Measurements from ENCODE around the gene IRS2. TPM values are rescaled to one million over a fixed set of nuclear protein-coding genes. Genes with fewer than 3 reads are reported as not detected.
"Not testable (repeated sequence)": the region's sequence is repeated elsewhere in the genome, so short reads cannot be mapped to it uniquely, and the experiment has no call there.

The IRS2 gene
- total RNA-seq, 1 experiment from 2014 or later: 9.2 TPM

DNA sequence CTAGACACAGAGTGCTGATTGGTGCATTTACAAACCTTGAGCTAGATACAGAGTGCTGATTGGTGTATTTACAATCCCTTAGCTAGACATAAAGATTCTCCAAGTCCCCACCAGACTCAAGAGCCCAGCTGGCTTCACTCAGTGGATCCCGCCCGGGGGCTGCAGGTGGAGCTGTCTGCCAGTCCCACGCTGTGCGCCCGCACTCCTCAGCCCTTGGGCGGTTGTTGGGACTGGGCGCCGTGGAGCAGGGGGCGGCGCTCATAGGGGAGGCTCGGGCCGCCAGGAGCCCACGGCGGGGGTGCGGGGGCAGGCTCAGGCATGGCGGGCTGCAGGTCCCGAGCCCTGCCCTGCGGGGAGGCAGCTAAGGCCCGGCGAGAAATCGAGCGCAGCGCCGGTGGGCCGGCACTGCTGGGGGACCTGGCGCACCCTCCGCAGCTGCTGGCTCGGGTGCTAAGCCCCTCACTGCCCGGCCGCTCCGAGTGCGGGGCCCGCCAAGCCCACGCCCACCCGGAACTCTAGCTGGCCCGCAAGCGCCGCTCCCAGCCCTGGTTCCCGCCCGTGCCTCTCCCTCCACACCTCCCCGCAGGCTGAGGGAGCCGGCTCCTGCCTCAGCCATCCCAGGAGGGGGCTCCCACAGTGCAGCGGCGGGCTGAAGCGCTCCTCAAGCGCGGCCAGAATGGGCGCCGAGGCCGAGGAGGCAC lies 53.8 kb downstream of the IRS2 start:
- H3K4me3 ChIP-seq (replicated peaks in 1 of 2; ENCODE audit: low read depth in 1 of 2, low read length in 2 of 2); DNase-seq (ENCODE audit: low read depth, low spot score); intact Hi-C loops (cut with micrococcal nuclease); RAD21 ChIA-PET (ENCODE audit: low non-redundant PET in 1 of 2, low total read pairs in 2 of 2, uncharacterized antibody in 2 of 2, unreplicated experiment in 2 of 2); H3K4me1 ChIP-seq (ENCODE audit: control insufficient read depth in 1 of 2, insufficient read depth in 2 of 2, low read length in 2 of 2); H3K79me2 ChIP-seq (ENCODE audit: insufficient read depth, low read length); H3K27ac ChIP-seq (ENCODE audit: low read depth, low read length); H3K9me3 ChIP-seq (ENCODE audit: control insufficient read depth in 1 of 2, insufficient read depth in 1 of 2, low read depth in 1 of 2, low read length in 2 of 2); H2AFZ ChIP-seq (ENCODE audit: low read depth, low read length, poor library complexity, severe bottlenecking); POLR2A ChIA-PET; CTCF ChIA-PET; BruUV-seq (replicated peaks); H3K9ac ChIP-seq (ENCODE audit: low read length); H3K4me2 ChIP-seq (ENCODE audit: low read length); H3K36me3 ChIP-seq (ENCODE audit: control insufficient read depth in 1 of 2, insufficient read depth in 2 of 2, low read length in 2 of 2); H4K20me1 ChIP-seq (ENCODE audit: insufficient read depth); H3K27me3 ChIP-seq (ENCODE audit: insufficient read depth, low read length); ATAC-seq; H3K9me2 ChIP-seq (ENCODE audit: insufficient read depth): not testable (repeated sequence)

DNA sequence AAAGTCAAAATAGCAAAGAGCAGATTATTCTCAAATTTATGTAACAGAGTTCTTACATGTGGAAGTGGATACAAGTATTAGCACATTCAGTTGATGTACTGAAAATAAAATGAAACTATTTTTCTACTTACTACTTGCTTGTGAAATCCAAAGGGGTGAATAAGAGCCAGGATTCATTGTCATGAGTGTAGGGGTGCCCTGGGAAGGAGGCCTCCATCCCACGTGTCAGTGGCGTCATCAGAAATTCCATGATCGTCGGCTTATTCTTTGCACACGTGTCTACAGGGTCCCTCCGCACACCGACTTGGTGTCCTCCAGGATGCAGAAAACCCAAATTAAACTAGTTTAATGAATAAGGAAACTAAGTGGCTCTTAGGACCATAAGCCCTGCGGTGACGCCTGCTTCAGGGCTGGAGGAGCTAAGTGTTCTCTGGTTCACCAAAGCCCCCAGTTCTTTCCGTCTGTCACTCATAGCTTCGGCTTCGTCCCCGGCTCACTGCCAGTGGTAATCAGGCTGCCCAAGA lies 55.5 kb downstream of the IRS2 start:
- Histone ChIP-seq H3K36me3 (ENCODE audit: control insufficient read depth in 1 of 2, insufficient read depth in 2 of 2, low read length in 2 of 2) (no peaks in the 10 kb centered on the region), H3K4me2 (ENCODE audit: low read length) (no peak overlapping the region), H2AFZ (ENCODE audit: low read depth, low read length, poor library complexity, severe bottlenecking) (no peak overlapping the region), H3K9me3 (ENCODE audit: control insufficient read depth in 1 of 2, insufficient read depth in 1 of 2, low read depth in 1 of 2, low read length in 2 of 2) (no peaks in the 10 kb centered on the region), H3K9me2 (ENCODE audit: insufficient read depth) (no peaks in the 10 kb centered on the region), H3K4me3 (replicated peaks in 1 of 2; ENCODE audit: low read depth in 1 of 2, low read length in 2 of 2) (no peak overlapping the region), H3K4me1 (ENCODE audit: control insufficient read depth in 1 of 2, insufficient read depth in 2 of 2, low read length in 2 of 2) (no peaks in the 10 kb centered on the region), H3K9ac (ENCODE audit: low read length) (no peak overlapping the region), H3K27me3 (ENCODE audit: insufficient read depth, low read length) (no peaks in the 10 kb centered on the region), H3K79me2 (ENCODE audit: insufficient read depth, low read length) (no peaks in the 10 kb centered on the region), H4K20me1 (ENCODE audit: insufficient read depth) (no peaks in the 10 kb centered on the region), H3K27ac (ENCODE audit: low read depth, low read length) (no peak overlapping the region)
- no peak for ATAC-seq
- intact Hi-C loops (cut with micrococcal nuclease): no loop called here
- no TSS peak for BruUV-seq (replicated peaks)
- TF ChIP-seq ELF1 (IDR thresholded peaks at IDR 0.05; ENCODE audit: borderline replicate concordance, low read depth): no peak
- ChIA-PET POLR2A (no interaction called here), CTCF (no interaction called here), RAD21 (ENCODE audit: low non-redundant PET in 1 of 2, low total read pairs in 2 of 2, uncharacterized antibody in 2 of 2, unreplicated experiment in 2 of 2) (no interaction called here)
- no peak for DNase-seq (ENCODE audit: low read depth, low spot score)
